SKM-1 (cell line): ENCODE results near the gene CPSF2.
"Not testable (repeated sequence)": the region's sequence is repeated elsewhere in the genome, so short reads cannot be mapped to it uniquely, and the experiment has no call there.

Source experiments
- DNase-seq: peaks from one replicate; lab custom pipeline; 2025; ENCODE audit not compliant: unreplicated experiment; lab: John Stamatoyannopoulos, UW

CPSF2 gene

DNA sequence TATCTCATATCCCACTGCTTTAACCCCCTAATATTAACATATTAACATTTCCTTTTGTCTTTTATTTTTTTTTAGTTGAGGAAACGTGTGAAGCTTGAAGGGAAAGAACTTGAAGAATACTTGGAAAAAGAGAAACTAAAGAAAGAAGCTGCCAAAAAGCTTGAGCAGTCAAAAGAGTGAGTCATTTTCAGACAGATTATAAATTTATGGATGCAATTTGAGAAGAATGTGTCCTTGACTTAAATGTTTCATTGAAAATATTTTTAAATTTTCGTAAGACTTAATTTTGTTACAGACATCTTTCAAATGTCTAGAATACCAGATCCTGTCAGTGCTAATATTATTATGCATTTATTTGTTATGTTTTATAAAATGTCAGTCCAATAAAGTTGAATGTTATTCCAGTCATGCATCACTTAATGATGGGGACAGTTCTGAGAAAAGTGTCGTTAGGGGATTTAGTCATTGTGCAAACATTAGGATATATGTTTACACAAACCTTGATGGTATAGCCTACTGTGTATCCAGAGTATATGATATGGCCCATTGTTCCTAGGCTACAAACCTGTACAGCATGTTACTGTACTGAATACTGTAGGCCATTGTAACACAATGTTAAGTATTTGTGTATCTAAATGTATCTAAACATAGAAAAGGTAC is 32.6 kb downstream of the CPSF2 start:
- DNase-seq: no peak

DNA sequence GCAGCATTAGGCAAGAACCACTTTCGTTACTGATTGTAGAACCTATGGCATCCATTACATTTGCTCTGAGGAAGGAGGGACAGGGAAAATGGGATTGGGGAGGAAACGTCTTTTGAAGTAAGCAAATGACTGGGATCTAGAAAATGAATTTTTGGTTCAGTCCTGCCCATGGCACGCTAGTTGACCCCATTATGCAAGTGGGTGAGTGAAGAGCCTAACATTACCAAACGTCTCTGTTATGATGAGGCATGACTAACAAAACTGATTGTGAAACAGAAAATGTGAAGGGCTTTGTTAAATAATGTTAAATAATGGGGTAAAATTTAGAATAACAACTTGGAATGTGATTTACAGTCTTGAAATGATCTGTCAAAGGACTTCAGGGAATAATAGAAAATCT is 38.9 kb downstream of the CPSF2 start:
- DNase-seq: no peak

DNA sequence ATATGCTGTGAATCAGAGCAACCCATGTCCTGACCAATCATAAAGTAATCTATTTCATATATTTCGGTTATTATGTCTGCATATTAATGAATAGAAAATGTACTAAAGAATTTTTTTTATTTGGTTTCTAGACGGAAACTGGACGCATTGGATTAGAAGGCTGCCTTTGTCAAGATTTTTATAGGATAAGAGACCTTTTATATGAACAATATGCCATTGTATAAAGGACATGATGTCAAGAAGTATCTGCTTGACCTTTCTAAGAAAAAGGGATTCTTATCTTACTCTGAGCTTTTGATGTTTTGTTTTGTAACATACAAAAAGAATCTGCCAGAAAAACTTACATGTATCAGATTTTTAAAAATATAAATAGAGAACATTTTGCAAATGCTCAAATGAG is 39.8 kb downstream of the CPSF2 start:
- no peak for DNase-seq

DNA sequence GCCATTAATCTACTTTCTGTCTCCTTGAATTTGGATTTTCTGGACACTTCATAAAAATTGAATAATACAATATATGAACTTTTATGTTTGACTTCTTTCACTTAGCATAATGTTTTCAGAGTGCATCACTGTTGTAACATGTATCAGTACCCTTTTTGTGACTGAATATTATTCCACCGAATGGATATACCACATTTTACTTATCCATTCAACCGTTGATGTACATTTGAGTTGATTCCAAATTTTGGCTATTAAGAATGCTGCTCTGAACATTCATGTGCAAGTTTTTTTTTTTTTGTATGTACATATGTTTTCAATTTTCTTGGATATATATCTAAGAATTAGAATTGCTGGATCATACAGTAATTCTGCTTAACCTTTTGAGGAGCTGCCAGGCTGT is 43.2 kb downstream of the CPSF2 start:
- DNase-seq: no peak

DNA sequence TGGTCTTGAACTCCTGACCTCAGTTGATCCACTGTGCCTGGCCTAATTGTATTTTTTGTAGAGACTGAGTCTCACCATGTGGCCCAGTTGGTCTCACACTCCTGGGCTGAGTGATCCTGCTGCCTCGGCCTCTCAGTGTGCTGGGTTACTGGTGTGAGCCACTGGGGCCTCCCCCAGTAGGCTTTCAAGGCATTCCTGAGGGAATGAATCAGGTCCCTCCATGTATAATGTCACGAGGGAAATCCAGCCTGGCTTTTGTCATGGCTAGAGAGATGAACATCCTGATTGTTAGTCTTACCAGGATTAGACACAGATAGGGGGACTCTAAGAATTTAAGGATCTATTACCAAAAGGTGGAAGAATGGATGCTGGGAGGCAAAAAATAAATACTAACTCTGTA is 51.9 kb downstream of the CPSF2 start:
- no peak for DNase-seq

DNA sequence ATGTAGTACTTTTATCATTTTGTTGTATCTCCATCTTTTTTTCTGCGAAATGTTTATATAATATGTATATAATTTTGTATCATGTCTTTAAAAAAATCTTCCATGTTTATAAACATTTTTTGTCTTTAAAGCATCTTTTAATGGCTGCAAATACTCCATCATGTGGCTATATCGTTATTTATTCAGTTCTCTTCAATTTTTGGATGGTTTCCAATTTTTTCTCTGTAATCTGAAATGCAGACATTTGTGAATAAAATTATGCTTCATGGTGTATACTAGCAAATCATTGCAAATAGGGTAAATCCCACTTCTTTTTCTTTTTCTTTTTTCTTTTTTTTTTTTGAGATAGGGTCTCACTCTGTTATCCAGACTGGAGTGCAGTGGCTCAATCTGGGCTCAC is 54.0 kb downstream of the CPSF2 start:
- DNase-seq: no peak

DNA sequence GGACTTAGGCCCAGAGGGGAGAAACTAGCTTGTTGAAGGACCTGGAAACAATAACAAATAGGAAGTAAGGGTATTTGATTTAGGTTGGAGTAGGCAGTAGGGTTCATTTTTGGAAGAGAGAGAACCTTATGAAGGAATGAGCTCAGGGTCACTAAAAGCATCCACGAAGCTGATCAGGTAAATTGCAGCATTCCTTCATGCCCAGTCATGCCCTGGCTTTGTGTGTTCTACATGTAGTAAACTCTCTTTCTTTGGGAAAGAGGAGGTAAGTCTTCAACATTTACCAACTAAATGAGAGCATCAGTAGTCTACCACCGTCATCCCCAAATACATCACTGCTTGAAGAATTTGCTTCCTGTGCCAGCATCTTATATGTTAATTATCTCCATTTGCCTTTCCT is 54.7 kb downstream of the CPSF2 start:
- DNase-seq: no peak

DNA sequence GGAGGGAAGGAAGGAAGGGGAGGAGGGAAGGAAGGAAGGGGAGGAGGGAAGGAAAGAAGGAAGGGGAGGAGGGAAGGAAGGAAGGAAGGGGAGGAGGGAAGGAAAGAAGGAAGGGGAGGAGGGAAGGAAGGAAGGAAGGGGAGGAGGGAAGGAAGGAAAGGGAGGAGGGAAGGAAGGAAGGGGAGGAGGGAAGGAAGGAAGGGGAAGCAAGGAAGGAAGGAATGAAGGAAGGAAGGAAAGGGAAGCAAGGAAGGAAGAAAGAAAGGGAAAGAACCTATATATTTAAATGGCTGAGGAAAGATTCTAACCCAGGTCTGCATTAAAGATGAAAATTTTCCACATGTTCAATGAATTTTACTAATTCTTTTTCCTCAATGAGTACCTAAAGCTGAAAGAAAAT is 57.4 kb downstream of the CPSF2 start:
- not testable (repeated sequence) for DNase-seq

DNA sequence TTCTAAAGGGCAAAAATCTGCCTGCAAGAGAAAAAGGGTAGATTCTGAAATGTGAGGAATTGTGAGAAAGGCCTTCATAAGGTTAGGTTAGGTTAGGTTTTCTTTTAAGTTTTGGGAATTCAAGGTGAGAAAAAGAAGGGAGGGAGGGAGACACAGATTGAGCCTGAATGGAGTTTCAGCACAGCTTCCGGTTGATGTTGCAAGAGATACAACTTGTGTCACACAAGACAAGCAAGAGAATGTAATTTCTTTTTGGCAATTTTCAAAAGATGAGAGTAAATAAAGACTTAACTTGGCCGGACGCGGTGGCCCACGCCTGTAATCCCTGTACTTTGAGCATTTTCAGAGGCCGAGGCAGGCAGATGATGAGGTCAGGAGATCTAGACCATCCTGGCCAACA is 63.8 kb downstream of the CPSF2 start:
- no peak for DNase-seq

DNA sequence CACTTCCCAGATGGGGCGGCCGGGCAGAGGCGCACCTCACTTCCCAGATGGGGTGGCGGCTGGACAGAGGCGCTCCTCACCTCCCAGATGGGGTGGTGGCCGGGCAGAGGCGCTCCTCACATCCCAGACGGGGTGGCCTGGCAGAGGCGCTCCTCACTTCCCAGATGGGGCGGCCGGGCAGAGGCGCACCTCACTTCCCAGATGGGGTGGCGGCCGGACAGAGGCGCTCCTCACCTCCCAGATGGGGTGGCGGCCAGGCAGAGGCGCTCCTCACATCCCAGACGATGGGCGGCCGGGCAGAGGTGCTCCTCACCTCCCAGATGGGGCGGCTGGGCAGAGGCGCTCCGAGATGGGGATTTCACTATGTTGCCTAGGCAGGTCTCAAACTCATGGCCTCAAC is 65.8 kb downstream of the CPSF2 start:
- not testable (repeated sequence) for DNase-seq

DNA sequence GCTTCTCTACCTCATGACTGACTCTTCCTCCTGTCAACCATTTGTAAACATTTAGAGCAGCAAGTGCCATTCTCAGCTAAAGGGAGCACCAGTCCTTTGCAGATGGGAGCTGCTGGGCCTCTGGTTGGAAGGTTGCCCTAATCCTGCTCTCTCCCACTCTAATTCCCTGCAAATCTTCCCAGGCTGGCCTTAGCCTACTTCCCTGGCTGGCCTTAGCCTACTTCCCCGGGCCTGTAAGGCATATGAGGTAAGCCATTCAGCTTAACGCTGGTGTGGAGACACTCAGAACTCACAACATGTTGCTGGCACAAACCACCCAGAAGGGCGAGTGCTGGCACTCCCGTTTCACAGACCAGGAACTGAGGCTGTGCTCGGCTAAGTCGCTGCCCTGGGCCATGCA is 69.0 kb downstream of the CPSF2 start:
- no peak for DNase-seq

DNA sequence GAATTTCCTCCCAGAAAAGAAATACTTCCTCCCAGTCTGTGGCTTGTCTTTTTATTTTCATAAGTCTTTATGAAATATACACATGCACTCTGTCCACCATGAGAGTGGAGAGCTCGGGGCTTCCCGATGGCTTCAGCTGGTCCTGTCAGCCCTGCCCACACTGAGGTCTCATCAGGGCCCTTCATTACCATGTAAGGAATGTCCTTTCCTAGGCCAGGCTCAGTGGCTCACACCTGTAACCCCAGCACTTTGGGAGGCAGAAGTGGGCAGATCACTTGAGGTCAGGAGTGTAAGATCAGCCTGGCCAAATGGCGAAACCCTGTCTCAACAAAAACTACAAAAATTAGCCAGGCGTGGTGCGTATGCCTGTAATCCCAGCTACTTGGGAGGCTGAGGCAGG is 77.0 kb downstream of the CPSF2 start:
- DNase-seq: no peak

DNA sequence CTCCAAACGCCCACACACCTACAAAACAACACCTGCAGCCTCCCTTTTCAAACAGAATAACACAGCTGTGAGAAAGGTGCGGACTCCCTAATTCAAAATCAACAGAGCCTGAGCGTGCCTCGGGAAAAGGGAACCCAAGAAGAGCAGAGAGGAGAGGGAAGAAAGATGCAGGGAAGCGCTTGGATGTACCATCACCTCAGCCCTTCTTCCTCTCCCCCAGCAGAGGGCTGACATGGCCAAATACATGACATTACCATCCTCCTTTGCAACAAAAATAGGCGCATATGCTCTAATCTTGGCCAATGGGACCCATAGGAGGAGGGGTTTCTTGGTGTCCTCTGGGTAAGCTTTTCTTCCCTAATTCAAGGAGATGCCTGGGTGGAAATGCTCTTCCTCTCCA is 78.0 kb downstream of the CPSF2 start:
- no peak for DNase-seq

DNA sequence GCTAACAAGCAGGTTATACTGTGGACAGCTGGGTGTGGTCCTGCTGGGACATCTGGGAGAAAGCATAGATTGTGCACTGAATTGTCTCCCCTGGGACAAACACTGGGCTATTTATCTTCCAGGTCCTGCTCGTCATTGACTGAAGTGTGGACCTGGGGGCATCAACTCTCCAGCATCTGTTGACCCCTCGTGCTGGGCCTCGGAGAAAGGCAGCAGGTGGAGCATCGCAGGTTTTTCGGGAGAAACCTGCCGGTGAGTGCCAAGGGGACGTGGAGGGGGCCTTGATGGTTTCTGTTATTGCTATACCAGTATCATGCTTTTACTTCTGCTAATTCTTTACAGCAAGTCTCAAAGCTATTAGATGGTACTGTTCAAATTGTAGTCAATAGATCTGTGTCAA is 81.3 kb downstream of the CPSF2 start:
- DNase-seq: no peak

DNA sequence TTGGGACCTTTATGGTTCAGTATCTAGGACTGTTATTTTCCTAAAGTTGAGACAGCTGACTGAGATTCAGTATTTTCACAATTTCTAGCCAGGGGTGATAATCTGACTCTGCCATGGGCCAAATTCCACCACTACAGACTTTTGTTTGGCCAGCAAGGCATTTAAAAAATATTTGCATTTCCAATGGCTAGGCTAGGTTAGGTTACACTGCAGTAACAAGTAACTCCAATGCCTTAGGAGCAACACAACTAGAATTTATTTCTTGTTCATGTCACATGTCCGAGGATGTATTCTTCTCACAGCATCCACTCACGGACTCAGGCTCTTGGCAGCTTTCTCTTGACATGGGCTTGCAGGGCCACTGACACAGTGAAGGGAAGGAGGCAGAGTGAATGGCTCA is 83.0 kb downstream of the CPSF2 start:
- DNase-seq: no peak

DNA sequence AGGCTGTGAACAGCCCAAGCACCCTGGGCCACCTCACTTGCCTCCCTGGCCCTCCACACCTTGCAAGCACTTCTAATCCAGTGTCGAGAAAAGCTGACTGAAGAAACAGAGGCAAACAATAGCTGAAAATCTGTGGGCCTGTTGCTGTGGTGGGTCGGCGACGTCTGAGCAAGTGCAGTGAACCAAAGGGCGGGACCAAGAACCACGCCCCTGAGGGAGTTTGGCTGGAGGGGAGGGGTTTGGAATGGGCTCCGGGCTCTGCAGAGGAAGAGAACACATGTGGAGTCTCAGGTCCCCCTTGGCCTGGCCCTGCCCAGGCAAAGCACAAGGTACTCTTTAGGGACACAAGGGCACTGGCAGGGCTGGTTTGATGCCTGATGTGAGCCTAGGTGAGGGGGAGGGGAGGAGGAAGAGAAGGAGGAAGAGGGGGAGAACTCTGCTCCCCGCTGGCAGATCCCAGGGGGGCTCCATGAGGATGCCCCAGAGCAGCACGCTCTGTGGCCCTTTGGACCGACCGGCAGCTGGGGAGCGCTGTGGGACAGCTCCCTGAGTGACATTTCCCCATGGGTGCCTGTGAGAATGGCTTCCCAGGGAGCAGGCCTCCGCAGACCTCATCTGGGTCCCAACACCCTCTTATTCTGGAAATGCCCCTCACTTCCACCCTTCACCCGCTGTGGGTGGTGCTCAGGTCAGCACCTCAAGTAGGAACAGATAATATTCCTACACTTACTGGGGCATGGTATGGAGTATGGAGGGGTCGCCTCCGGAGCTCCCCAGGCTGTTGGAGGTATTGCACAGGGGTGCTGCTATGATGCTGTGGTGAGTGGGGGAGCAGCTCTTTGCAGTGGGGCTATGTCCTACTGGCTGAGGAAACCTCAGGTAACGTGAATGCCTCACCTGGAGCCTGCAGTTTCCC is 85.5 kb downstream of the CPSF2 start:
- DNase-seq: no peak

DNA sequence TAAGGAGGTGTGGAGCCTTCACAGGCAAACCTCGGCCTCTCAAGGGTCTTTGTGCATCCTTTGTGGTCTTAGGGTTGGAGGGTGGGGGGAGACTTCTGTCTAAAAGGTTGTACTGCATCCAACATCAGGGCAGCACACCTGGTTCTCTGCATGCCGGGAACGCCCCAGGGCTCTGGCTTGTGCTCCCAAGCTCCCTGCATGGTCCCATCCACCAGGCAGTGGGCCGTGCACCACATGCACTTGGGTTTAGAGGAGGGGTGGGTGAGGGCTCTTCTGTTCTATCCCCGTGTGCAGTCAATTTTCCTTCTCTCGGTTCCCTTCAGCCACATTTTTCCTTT is 86.1 kb downstream of the CPSF2 start:
- no peak for DNase-seq

DNA sequence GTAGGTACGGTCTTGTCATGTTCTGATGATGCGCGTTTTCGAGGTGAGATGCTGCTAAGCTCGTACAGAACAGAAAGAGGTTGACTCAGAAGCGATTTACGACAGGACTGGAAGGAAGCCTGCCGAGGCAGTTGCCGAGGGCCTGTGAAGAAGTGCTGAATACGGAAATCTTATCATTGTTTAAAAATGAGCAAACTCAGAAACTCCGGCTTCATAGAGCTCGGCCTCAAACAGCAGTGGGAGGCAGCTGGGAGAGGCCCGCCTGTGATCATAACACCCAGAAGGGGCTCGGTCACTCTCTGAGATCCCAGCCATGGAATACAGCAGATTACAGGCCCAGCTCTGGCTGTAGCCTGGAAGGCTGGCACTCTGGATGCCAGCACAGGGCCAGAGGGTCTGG is 87.4 kb downstream of the CPSF2 start:
- no peak for DNase-seq

DNA sequence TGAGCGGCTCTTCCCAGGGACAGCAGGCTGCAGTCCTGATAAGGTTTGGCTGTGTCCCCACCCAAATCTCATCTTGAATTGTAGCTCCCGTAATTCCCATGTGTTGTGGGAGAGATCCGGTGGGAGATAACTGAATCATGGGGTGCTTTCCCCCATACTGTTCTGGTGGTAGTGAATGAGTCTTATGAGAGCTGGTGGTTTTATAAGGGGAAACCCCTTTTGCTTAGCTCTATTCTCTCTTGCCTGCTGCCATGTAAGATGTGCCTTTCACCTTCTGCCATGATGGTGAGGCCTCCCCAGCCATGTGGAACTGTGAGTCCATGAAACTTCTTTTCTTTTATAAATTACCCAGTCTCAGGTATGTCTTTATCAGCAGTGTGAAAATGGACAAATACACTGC is 91.4 kb downstream of the CPSF2 start:
- not testable (repeated sequence) for DNase-seq

DNA sequence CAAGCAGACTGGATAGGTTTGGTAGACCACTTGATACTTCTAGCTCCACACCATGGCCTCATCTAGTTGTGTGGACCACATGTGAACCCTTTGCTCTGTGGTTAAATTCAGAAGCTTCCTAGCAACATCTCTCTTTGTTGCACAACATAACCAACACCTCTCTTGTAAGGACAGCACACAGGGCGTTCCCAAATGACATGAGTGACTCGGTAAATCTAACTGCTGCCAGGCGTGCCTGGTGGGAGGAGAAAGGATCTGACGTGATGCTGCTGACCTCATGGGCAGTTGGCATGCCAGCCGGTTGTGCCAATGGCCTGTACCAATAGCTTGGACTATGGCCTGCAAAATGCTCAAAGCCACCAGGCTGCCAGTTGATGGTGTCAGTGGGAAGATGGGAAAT is 93.8 kb downstream of the CPSF2 start:
- DNase-seq: no peak

DNA sequence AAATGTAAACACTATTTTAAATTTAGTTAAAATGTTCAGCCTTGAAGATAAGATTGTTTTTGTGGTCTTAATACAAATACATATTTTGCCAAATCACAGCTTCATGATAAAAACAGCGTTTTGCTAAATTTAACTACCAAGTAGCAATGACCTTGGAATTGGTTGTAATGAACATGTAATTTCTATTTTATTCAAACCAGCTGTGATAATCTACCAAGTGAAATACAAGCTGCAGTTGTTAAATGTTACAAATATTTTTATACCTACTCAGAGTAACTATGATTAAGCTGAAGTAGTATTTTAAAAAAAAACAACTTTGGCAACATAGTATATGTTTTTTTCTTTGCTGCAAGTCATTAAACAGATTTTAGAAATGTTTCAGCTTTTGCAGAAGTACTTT is 96.2 kb downstream of the CPSF2 start:
- DNase-seq: no peak
